Heart left ventricle (tissue), 16 donors: ENCODE measurements around the gene B4GALT5. TPM values are rescaled to one million over a fixed set of nuclear protein-coding genes. Genes with fewer than 3 reads are reported as not detected.
A peak's percentile ranks its signal among the peaks of the same experiment; 100 is the strongest.

ENCODE experiments used
- ATAC-seq, 4 donors: fragments of 200-7000 bp; cut with Tn5 transposase; one replicate each; pipeline ENCODE4 v1.9.1; 2020 to 2022; ENCODE audit warnings: moderate library complexity in 4 of 4, mild to moderate bottlenecking in 3 of 4, moderate number of reproducible peaks in 1 of 4
- DNase-seq, 5 donors: peaks; one replicate each; pipeline ENCODE4 v3.0.0-alpha.2; 2020
- H3K27ac ChIP-seq, 12 donors: fragments of 200-600 bp; sonication (generic) in 4 of 12; one replicate each; pipeline versions ENCODE4 v1.5.0 to v1.8.0; 2016 to 2022; ENCODE audit warnings: mild to moderate bottlenecking in 2 of 12
- H3K27me3 ChIP-seq, 9 donors: fragments of 200-600 bp; sonication (generic) in 2 of 9; one replicate each; pipeline versions ENCODE4 v1.5.1 to v1.8.0; 2016 to 2022; ENCODE audit warnings: mild to moderate bottlenecking in 3 of 9
- H3K36me3 ChIP-seq, 9 donors: fragments of 200-600 bp; sonication (generic) in 2 of 9; one replicate each; pipeline versions ENCODE4 v1.5.0 to v1.8.0; 2018 to 2022; ENCODE audit warnings: mild to moderate bottlenecking in 2 of 9
- H3K4me1 ChIP-seq, 12 donors: fragments of 200-600 bp; sonication (generic) in 4 of 12; one replicate each; pipeline versions ENCODE4 v1.5.0 to v1.8.0; 2016 to 2022; ENCODE audit warnings: mild to moderate bottlenecking in 3 of 12
- H3K4me3 ChIP-seq, 12 donors: fragments of 200-600 bp; sonication (generic) in 4 of 12; one replicate each; pipeline versions ENCODE4 v1.5.0 to v1.8.0; 2017 to 2022; ENCODE audit warnings: mild to moderate bottlenecking in 9 of 12, moderate library complexity in 4 of 12
- H3K9me3 ChIP-seq, 12 donors: fragments of 200-600 bp; sonication (generic) in 4 of 12; one replicate each; pipeline versions ENCODE4 v1.5.0 to v1.8.0; 2016 to 2022; ENCODE audit warnings: mild to moderate bottlenecking in 1 of 12
- CTCF ChIP-seq, 12 donors: fragments of 200-600 bp; sonication (generic) in 4 of 12; IDR thresholded peaks; one replicate each; pipeline versions ENCODE4 v1.5.0 to v1.8.0; 2018 to 2022; ENCODE audit warnings: antibody characterized with exemption in 12 of 12, mild to moderate bottlenecking in 5 of 12
- POLR2A ChIP-seq, 2 donors: fragments of 450-650 bp; IDR thresholded peaks; one replicate each; pipeline ENCODE4 v1.6.1; 2017; ENCODE audit warnings: antibody characterized with exemption in 2 of 2, mild to moderate bottlenecking in 2 of 2, moderate library complexity in 2 of 2
- WGBS, 4 donors: extraction: QIAGEN DNeasy Blood & Tissue Kit in 2 of 4; methylation state at CpG; one replicate each; pipeline versions ENCODE4 v1.1.5 to v1.1.7; 2013 to 2018; 5-methylcytosine and 5-hydroxymethylcytosine counted together
- intact Hi-C, 10 donors: fragments of 100-400 bp; cut with DNase I; formaldehyde crosslinking; loops; one replicate each; pipeline versions ENCODE4 v1.11.1 to v1.14.2; 2022
- polyA plus RNA-seq, 2 donors: library from polyadenylated mRNA; stranded (reverse); fragments of 200-250 nt; gene quantifications; one replicate each; pipeline ENCODE4 v1.2.3, GENCODE V29; 2013
- total RNA-seq, 9 donors: library from RNA; depleted of rRNA in 2 of 9; stranded (reverse); fragments of >200 nt in 2 of 9; fragmentation: NEBNext Ultra II Directional in 3 of 9; extraction: Animal tissue kit (Norgen Biotek cat#: 25700) in 3 of 9; gene quantifications; one replicate each; pipeline versions ENCODE4 v1.1.0 to v1.2.4, GENCODE V29; 2016 to 2023
- donor health status: ischemic (EF 13 %, LVEDD 7.1; RV severe dilation, severe dysfunction).
- donor health status: healthy with polysubstance abuse.
- donor health status: DM: no; HTN: yes; CAD: no.
- donor health status: DM: no; HTN: no; CAD: no.
- donor health status: ischemic (EF 25% LVEDD 6.9; RV normal size, moderate dysfunction).
- donor health status: ischemic (EF 25% LVEDD 5.7; RV mildly dilated, moderate dysfunction).
- donor health status: healthy.
- donor health status: DM: yes; HTN: yes; CAD: no.
- donor health status: ischemic (EF 35%, LVEDD 5.7; RV mildly dilated, moderate dysfunction).
- donor health status: nonischemic (EF 11% LVEDD 7.7; RV severe dilation, severe dysfunction).
- donor health status: DM: yes; HTN: yes; CAD: no.
- donor health status: PGD.
- donor health status: ischemic (EF 29% LVEDD 5.4; RV normal size, mild dysfunction).
- donor health status: nonischemic (EF 23%, LVEDD 6.1; RV moderate dilation, normal function).

The B4GALT5 gene
- total and polyA plus RNA-seq, 11 donors, result 7.0 to 60.4 (median 29.3) TPM

GRCh38 chr20:49754596-49754995 is 40.9 kb upstream of the B4GALT5 start:
- Histone ChIP-seq H3K4me1 (peaks cover 0 to 20% (median 2%) of the 10 kb centered on the region in 12 donors), H3K27me3 (no peaks in the 10 kb centered on the region), H3K9me3 (no peaks in the 10 kb centered on the region), H3K36me3 (no peaks in the 10 kb centered on the region), H3K4me3 (no peak overlapping the region), H3K27ac (no peak overlapping the region)
- 94 to 96% (median 95%) methylated on average over 5 of the region's 5 CpGs for WGBS, 4 donors
- DNase-seq (no peak), ATAC-seq (no peak)
- intact Hi-C loops, result no loop called here
- TF ChIP-seq POLR2A (IDR thresholded peaks at IDR 0.05), result no peak
- no peak for TF ChIP-seq CTCF (IDR thresholded peaks at IDR 0.05)

GRCh38 chr20:49753133-49753532 is 39.5 kb upstream of the B4GALT5 start:
- Histone ChIP-seq H3K4me1 (peaks cover 0 to 32% (median 8%) of the 10 kb centered on the region in 12 donors), H3K9me3 (no peaks in the 10 kb centered on the region), H3K27ac (no peak overlapping the region), H3K27me3 (no peaks in the 10 kb centered on the region), H3K4me3 (no peak overlapping the region), H3K36me3 (no peaks in the 10 kb centered on the region)
- DNase-seq (no peak), ATAC-seq (no peak)
- TF ChIP-seq CTCF (IDR thresholded peaks at IDR 0.05) (no peak), POLR2A (IDR thresholded peaks at IDR 0.05) (no peak)
- 60 to 87% (median 73%) methylated on average over 2 of the region's 2 CpGs for WGBS, 4 donors
- intact Hi-C loops, result no loop called here

GRCh38 chr20:49752201-49752903 is 38.7 kb upstream of the B4GALT5 start:
- Histone ChIP-seq H3K27ac (no peak overlapping the region), H3K4me1 (peaks cover 0 to 39% (median 15%) of the 10 kb centered on the region in 12 donors), H3K27me3 (no peaks in the 10 kb centered on the region), H3K9me3 (no peaks in the 10 kb centered on the region), H3K36me3 (no peaks in the 10 kb centered on the region), H3K4me3 (no peak overlapping the region)
- 71 to 81% (median 77%) methylated on average over 5 of the region's 5 CpGs for WGBS, 4 donors
- ATAC-seq (no peak), DNase-seq (no peak)
- intact Hi-C loops, result no loop called here
- no peak for TF ChIP-seq POLR2A (IDR thresholded peaks at IDR 0.05)
- TF ChIP-seq CTCF (IDR thresholded peaks at IDR 0.05), result no peak

- Histone ChIP-seq H3K4me1 (peaks cover 0 to 41% (median 17%) of the 10 kb centered on the region in 12 donors), H3K27ac (peak overlapping the region in 2 of 12 donors; percentile 2 to 81), H3K4me3 (no peak overlapping the region), H3K9me3 (no peaks in the 10 kb centered on the region), H3K27me3 (no peaks in the 10 kb centered on the region), H3K36me3 (no peaks in the 10 kb centered on the region)
- WGBS, 4 donors, result 77 to 89% (median 80%) methylated on average over 3 of the region's 3 CpGs
- TF ChIP-seq POLR2A (IDR thresholded peaks at IDR 0.05) (no peak), CTCF (IDR thresholded peaks at IDR 0.05) (no peak)
- intact Hi-C loops, result no loop called here
- DNase-seq, result no peak
- ATAC-seq, result no peak
Observed at GRCh38 chr20:49751397-49751736, 37.7 kb upstream of the B4GALT5 start.
